Ascending aorta (tissue), 2 donors: ENCODE measurements around the gene ZNF74. TPM values are rescaled to one million over a fixed set of nuclear protein-coding genes. Genes with fewer than 3 reads are reported as not detected.
A peak's percentile ranks its signal among the peaks of the same experiment; 100 is the strongest.

Experiments used
- DNase-seq, 2 donors: peaks; one replicate each; pipeline ENCODE4 v3.0.0-alpha.2; 2019; ENCODE audit warnings: low spot score in 2 of 2
- H3K27ac ChIP-seq, 2 donors: fragments of 200-600 bp; sonication (generic); one replicate each; pipeline ENCODE4 v1.5.1; 2016 to 2017; ENCODE audit warnings: mild to moderate bottlenecking in 1 of 2
- H3K27me3 ChIP-seq: fragments of 200-600 bp; sonication (generic); one replicate; pipeline ENCODE4 v1.5.1; 2017
- H3K36me3 ChIP-seq, 2 donors: fragments of 200-600 bp; sonication (generic); one replicate each; pipeline ENCODE4 v1.5.1; 2016
- H3K4me1 ChIP-seq, 2 donors: fragments of 200-600 bp; sonication (generic); one replicate each; pipeline ENCODE4 v1.5.1; 2016 to 2017; ENCODE audit warnings: mild to moderate bottlenecking in 1 of 2
- H3K4me3 ChIP-seq, 2 donors: fragments of 200-600 bp; sonication (generic); one replicate each; pipeline ENCODE4 v1.5.1; 2016 to 2017; ENCODE audit warnings: mild to moderate bottlenecking in 1 of 2
- H3K9me3 ChIP-seq, 2 donors: fragments of 200-600 bp; sonication (generic); one replicate each; pipeline ENCODE4 v1.5.1; 2016
- CTCF ChIP-seq, 3 experiments: fragments of 200-600 bp in 2 of 3; fragments of 450-650 bp in 1 of 3; sonication (generic) in 2 of 3; IDR thresholded peaks; one replicate each; pipeline ENCODE4 v1.5.1; 2016 to 2019; ENCODE audit warnings: antibody characterized with exemption in 3 of 3, mild to moderate bottlenecking in 1 of 3, moderate library complexity in 1 of 3
- intact Hi-C: fragments of 100-400 bp; cut with DNase I; formaldehyde crosslinking; loops from one replicate; pipeline ENCODE4 v1.15.1; 2023
- total RNA-seq: library from RNA; depleted of rRNA; stranded (reverse); fragments of >200 nt; gene quantifications from one replicate; pipeline ENCODE4 v1.1.0, GENCODE V29; 2016

The ZNF74 gene
- total RNA-seq, 1 donor from 2014 or later = 28.9 TPM

- peaks cover 3 to 8% of the 10 kb centered on the region in 2 donors for H3K36me3 ChIP-seq
- peaks cover 6 to 20% of the 10 kb centered on the region in 2 donors for H3K4me1 ChIP-seq
- intact Hi-C loops = loop anchor here (5.0 to 10.0 kb wide), 2 partner anchors 263 to 480 kb away; no protein-coding TSS in a partner anchor
- H3K27me3 ChIP-seq = no peaks in the 10 kb centered on the region
- H3K9me3 ChIP-seq = no peaks in the 10 kb centered on the region
- no peak overlapping the region for H3K27ac ChIP-seq
- no peak for DNase-seq
- H3K4me3 ChIP-seq = no peak overlapping the region
- no peak for TF ChIP-seq CTCF (IDR thresholded peaks at IDR 0.05)
Measured at GRCh38 chr22:20434773-20435172, 40.8 kb downstream of the ZNF74 start.

- Histone ChIP-seq H3K27me3 (no peaks in the 10 kb centered on the region), H3K4me1 (peaks cover 6 to 20% of the 10 kb centered on the region in 2 donors), H3K36me3 (no peaks in the 10 kb centered on the region), H3K27ac (peak overlapping the region; percentile 89 to 94), H3K4me3 (peak overlapping the region; percentile 82 to 84), H3K9me3 (no peaks in the 10 kb centered on the region)
- no peak for DNase-seq
- no peak for TF ChIP-seq CTCF (IDR thresholded peaks at IDR 0.05)
- intact Hi-C loops = loop anchor here (1.0 to 10.0 kb wide), 4 partner anchors 13 to 481 kb away; no protein-coding TSS in a partner anchor
Measured at GRCh38 chr22:20435436-20436306, 41.7 kb downstream of the ZNF74 start.

GRCh38 chr22:20436307-20436767 is 42.4 kb downstream of the ZNF74 start:
- H3K27me3 ChIP-seq = no peaks in the 10 kb centered on the region
- H3K4me1 ChIP-seq = peaks cover 3 to 14% of the 10 kb centered on the region in 2 donors
- no peaks in the 10 kb centered on the region for H3K9me3 ChIP-seq
- intact Hi-C loops = loop anchor here (1.0 to 10.0 kb wide), 4 partner anchors 14 to 482 kb away; no protein-coding TSS in a partner anchor
- peak overlapping the region; percentile 89 to 94 for H3K27ac ChIP-seq
- no peaks in the 10 kb centered on the region for H3K36me3 ChIP-seq
- H3K4me3 ChIP-seq = peak overlapping the region; percentile 82 to 84
- no peak for TF ChIP-seq CTCF (IDR thresholded peaks at IDR 0.05)
- no peak for DNase-seq

GRCh38 chr22:20436768-20437612 is 43.0 kb downstream of the ZNF74 start:
- peak overlapping the region; percentile 82 to 84 for H3K4me3 ChIP-seq

More at GRCh38 chr22:20436768-20437612, 43.0 kb downstream of the ZNF74 start:
- no peaks in the 10 kb centered on the region for H3K27me3 ChIP-seq
- H3K9me3 ChIP-seq = no peaks in the 10 kb centered on the region
- intact Hi-C loops = loop anchor here (1.0 to 10.0 kb wide), 4 partner anchors 14 to 482 kb away; no protein-coding TSS in a partner anchor
- H3K27ac ChIP-seq = peak overlapping the region; percentile 89 to 94
- DNase-seq = no peak
- H3K36me3 ChIP-seq = peaks cover 0 to 2% of the 10 kb centered on the region in 2 donors
- TF ChIP-seq CTCF (IDR thresholded peaks at IDR 0.05) = no peak
- peaks cover 3 to 9% of the 10 kb centered on the region in 2 donors for H3K4me1 ChIP-seq
